Body of pancreas (tissue), 4 donors: ENCODE data around the gene MKS1.

Experiments used
- POLR2A ChIP-seq, 3 donors: fragments of 450-650 bp; IDR thresholded peaks; one replicate each; pipeline ENCODE4 v1.6.1; 2016; ENCODE audit warnings: antibody characterized with exemption in 3 of 3, mild to moderate bottlenecking in 2 of 3
- TF ChIP-seq, protein P1 (sequence below), 7 experiments: fragments of 450-650 bp in 4 of 7; fragments of 200-600 bp in 3 of 7; sonication (generic) in 3 of 7; IDR thresholded peaks; one replicate each; pipeline ENCODE4 v1.5.1; 2016 to 2019; ENCODE audit warnings: antibody characterized with exemption in 7 of 7

DNA sequence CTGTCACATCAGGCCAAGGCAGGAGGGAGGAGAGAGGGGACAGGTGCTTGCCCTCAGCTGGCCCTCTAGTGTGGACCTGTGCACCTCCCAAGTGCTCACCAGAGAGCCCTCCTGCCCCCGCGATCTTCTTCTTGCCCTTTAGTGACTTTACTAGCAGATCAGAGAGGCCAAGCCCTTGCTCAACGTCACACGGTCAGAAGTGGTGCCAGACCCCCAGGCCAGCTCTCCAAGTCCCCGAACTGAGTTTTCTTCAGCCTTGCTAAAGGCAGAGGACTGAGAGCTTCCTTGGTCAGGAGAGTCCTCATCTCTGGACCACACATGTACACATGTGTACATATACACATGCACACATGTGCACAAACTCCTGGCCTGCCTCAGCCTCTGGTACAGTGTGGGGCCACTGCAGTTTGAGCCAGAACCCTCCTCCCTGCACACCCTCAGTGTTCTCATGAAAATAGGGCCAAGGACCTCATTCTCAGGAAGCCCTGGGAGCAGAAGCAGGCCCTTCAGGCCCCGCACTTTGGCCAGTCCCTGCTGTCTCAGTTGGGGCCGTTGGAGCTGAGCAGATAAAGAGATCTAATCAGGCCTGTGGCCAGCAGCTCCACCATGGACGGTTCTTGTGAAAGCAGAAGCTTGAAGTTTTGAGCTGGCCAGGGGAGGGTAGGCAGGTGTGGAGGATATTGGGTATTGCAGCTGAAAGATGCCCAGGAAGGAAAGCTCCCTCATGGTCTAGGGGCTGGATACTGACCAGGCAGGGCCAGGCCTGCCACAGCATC, 33.9 kb downstream of the MKS1 start:
- TF ChIP-seq, protein P1, sequence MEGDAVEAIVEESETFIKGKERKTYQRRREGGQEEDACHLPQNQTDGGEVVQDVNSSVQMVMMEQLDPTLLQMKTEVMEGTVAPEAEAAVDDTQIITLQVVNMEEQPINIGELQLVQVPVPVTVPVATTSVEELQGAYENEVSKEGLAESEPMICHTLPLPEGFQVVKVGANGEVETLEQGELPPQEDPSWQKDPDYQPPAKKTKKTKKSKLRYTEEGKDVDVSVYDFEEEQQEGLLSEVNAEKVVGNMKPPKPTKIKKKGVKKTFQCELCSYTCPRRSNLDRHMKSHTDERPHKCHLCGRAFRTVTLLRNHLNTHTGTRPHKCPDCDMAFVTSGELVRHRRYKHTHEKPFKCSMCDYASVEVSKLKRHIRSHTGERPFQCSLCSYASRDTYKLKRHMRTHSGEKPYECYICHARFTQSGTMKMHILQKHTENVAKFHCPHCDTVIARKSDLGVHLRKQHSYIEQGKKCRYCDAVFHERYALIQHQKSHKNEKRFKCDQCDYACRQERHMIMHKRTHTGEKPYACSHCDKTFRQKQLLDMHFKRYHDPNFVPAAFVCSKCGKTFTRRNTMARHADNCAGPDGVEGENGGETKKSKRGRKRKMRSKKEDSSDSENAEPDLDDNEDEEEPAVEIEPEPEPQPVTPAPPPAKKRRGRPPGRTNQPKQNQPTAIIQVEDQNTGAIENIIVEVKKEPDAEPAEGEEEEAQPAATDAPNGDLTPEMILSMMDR (IDR thresholded peaks at IDR 0.05) = no peak
- no peak for TF ChIP-seq POLR2A (IDR thresholded peaks at IDR 0.05)
